ENCODE results near the gene TRPV5.

DNA sequence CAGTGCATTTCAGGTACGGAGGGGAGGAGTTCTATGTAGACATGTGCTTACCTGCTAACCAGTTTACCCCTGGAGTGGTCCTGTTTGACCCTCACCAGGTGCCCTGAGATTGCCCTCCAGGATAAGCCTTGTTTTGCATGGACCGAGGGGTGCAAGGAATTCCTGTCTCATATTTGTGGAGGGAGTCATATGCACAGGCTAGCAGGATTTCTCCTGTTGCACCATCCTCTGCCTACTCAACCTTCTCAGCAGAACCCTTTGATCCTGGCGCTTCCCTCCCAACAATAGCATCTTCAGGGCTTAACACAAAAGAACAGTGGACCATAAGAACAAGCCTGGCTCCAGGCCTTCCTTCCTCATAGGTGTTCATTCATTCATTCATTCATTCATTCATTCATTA is 55.2 kb downstream of the TRPV5 start:
- no peak for TF ChIP-seq POLR2AphosphoS5 (IDR thresholded peaks at IDR 0.05)
- TF ChIP-seq, protein P1, sequence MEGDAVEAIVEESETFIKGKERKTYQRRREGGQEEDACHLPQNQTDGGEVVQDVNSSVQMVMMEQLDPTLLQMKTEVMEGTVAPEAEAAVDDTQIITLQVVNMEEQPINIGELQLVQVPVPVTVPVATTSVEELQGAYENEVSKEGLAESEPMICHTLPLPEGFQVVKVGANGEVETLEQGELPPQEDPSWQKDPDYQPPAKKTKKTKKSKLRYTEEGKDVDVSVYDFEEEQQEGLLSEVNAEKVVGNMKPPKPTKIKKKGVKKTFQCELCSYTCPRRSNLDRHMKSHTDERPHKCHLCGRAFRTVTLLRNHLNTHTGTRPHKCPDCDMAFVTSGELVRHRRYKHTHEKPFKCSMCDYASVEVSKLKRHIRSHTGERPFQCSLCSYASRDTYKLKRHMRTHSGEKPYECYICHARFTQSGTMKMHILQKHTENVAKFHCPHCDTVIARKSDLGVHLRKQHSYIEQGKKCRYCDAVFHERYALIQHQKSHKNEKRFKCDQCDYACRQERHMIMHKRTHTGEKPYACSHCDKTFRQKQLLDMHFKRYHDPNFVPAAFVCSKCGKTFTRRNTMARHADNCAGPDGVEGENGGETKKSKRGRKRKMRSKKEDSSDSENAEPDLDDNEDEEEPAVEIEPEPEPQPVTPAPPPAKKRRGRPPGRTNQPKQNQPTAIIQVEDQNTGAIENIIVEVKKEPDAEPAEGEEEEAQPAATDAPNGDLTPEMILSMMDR (IDR thresholded peaks at IDR 0.05) = no peak
- TF ChIP-seq EP300 (IDR thresholded peaks at IDR 0.05) = no peak
